K562 (cell line): ENCODE measurements around the gene CHGA. TPM values are rescaled to one million over a fixed set of nuclear protein-coding genes. Genes with fewer than 3 reads are reported as not detected.

Experiments
- ARID2 ChIP-seq: fragments of 450-650 bp; IDR thresholded peaks from 2 replicates; pipeline ENCODE4 v1.6.1; 2017; ENCODE audit warnings: antibody characterized with exemption, mild to moderate bottlenecking
- ELF4 ChIP-seq: fragments of 450-650 bp; formaldehyde crosslinking; IDR thresholded peaks from 2 replicates; pipeline ENCODE4 v1.4.0; 2022; ENCODE audit warnings: missing genetic modification characterization
- GABPA ChIP-seq: fragments of 200-800 bp; sonication (Bioruptor generic); conservative IDR thresholded peaks from 2 replicates; pipeline ENCODE4 v1.6.1; 2016; ENCODE audit warnings: low read depth, missing genetic modification characterization, missing compliant biosample characterization
- L3MBTL2 ChIP-seq: fragments of 450-650 bp; IDR thresholded peaks from 2 replicates; pipeline ENCODE4 v1.6.1; 2016; ENCODE audit warnings: mild to moderate bottlenecking, moderate library complexity
- NFIC ChIP-seq: fragments of 450-650 bp; IDR thresholded peaks from 2 replicates; pipeline ENCODE4 v1.6.1; 2017; ENCODE audit warnings: mild to moderate bottlenecking, inconsistent platforms
- PHB2 ChIP-seq: fragments of 450-650 bp; IDR thresholded peaks from 2 replicates; pipeline ENCODE4 v1.6.1; 2017; ENCODE audit warnings: low read depth
- POLR2G ChIP-seq: fragments of 200-400 bp; formaldehyde crosslinking; IDR thresholded peaks from 2 replicates; pipeline ENCODE4 v1.6.1; 2017; ENCODE audit warnings: low read depth, mild to moderate bottlenecking, antibody characterized with exemption, low read length, moderate library complexity
- polyA plus RNA-seq, 8 experiments: library from polyadenylated mRNA; depleted of rRNA in 4 of 8; stranded (reverse) in 5 of 8; unstranded in 3 of 8; fragments of >200 nt; fragmentation: Nextera tagmentation in 2 of 8; fragmentation: Illumina TruSeq in 1 of 8; extraction: Ambion mirVana in 2 of 8; extraction: Trizol in 1 of 8; gene quantifications; 2 replicates each; pipeline versions ENCODE4 v1.2.1 to v1.2.3, GENCODE V29; 2011 to 2014; ENCODE audit warnings: inconsistent platforms in 1 of 8, missing spikeins in 1 of 8
- total RNA-seq, 7 experiments: library from RNA; depleted of rRNA in 6 of 7; stranded (reverse); fragments of >200 nt in 6 of 7; fragmentation: Illumina TruSeq in 2 of 7; extraction: Trizol in 2 of 7; gene quantifications; 2 replicates each; pipeline versions ENCODE4 v1.2.1 to v1.2.3, GENCODE V29; 2011 to 2021; ENCODE audit warnings: low replicate concordance in 1 of 7
- TF ChIP-seq, protein P1 (sequence below): fragments of 200-800 bp; sonication (Bioruptor generic); IDR thresholded peaks from 2 replicates; pipeline ENCODE4 v1.6.1; 2017; ENCODE audit warnings: missing genetic modification characterization, missing compliant biosample characterization
- TF ChIP-seq, protein P2 (sequence below): fragments of 250-450 bp; sonication (Bioruptor Pico); IDR thresholded peaks from 2 replicates; pipeline ENCODE4 v1.8.0; 2022; ENCODE audit warnings: inconsistent platforms, mild to moderate bottlenecking, moderate library complexity, borderline replicate concordance
- TF ChIP-seq, protein P3 (sequence below), 2 experiments: fragments of 450-650 bp; IDR thresholded peaks; 2 replicates each; pipeline ENCODE4 v1.6.1; 2018; ENCODE audit warnings: mild to moderate bottlenecking in 2 of 2, low read depth in 1 of 2; ENCODE audit not compliant: partially characterized antibody in 2 of 2

Gene CHGA
- total and polyA plus RNA-seq, 9 of the 15 experiments (the other 6 are each of a cell fraction or from before 2014, with no cell fraction given), result not detected

DNA sequence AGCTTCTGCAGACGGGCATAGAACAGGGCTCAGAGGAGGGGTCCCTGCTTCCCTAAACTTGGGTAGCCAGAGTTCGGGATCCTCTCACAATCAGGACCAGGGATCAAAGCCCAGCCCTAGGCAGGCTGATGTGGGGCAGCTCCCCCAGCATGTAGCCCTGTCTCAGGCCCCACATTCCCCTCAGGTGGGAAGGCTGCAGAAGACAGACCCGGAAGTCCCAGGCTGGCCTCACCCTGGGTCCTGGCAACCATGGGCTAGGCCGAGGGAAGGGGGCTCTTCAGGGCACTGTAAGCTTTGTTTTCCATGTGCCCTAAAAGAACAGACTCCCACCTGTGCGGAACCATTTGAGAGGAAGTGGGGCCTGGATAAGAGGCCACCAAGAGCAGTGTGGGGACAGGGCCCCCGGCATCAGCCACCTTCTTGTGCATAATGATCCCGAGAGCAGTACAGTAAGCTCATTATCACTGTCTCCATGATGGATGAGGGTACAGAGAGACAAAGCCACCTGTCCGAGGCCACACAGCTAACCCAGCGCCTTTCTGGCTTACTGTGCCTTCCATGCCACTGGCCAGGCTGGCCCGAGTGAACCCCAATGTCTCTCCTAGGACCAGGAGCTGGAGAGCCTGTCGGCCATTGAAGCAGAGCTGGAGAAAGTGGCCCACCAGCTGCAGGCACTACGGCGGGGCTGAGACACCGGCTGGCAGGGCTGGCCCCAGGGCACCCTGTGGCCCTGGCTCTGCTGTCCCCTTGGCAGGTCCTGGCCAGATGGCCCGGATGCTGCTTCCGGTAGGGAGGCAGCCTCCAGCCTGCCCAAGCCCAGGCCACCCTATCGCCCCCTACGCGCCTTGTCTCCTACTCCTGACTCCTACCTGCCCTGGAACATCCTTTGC lies 11.5 kb downstream of the CHGA start (continued):
- TF ChIP-seq, protein P1, sequence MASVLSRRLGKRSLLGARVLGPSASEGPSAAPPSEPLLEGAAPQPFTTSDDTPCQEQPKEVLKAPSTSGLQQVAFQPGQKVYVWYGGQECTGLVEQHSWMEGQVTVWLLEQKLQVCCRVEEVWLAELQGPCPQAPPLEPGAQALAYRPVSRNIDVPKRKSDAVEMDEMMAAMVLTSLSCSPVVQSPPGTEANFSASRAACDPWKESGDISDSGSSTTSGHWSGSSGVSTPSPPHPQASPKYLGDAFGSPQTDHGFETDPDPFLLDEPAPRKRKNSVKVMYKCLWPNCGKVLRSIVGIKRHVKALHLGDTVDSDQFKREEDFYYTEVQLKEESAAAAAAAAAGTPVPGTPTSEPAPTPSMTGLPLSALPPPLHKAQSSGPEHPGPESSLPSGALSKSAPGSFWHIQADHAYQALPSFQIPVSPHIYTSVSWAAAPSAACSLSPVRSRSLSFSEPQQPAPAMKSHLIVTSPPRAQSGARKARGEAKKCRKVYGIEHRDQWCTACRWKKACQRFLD, result no peak
- TF ChIP-seq ELF4 (CRISPR knock-in tag) (no peak), GABPA (tag) (no peak), NFIC (no peak), L3MBTL2 (no peak), ARID2 (no peak), PHB2 (no peak), POLR2G (no peak)
- TF ChIP-seq, protein P2, sequence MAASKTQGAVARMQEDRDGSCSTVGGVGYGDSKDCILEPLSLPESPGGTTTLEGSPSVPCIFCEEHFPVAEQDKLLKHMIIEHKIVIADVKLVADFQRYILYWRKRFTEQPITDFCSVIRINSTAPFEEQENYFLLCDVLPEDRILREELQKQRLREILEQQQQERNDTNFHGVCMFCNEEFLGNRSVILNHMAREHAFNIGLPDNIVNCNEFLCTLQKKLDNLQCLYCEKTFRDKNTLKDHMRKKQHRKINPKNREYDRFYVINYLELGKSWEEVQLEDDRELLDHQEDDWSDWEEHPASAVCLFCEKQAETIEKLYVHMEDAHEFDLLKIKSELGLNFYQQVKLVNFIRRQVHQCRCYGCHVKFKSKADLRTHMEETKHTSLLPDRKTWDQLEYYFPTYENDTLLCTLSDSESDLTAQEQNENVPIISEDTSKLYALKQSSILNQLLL (CRISPR knock-in tag), result no peak
- TF ChIP-seq, protein P3, sequence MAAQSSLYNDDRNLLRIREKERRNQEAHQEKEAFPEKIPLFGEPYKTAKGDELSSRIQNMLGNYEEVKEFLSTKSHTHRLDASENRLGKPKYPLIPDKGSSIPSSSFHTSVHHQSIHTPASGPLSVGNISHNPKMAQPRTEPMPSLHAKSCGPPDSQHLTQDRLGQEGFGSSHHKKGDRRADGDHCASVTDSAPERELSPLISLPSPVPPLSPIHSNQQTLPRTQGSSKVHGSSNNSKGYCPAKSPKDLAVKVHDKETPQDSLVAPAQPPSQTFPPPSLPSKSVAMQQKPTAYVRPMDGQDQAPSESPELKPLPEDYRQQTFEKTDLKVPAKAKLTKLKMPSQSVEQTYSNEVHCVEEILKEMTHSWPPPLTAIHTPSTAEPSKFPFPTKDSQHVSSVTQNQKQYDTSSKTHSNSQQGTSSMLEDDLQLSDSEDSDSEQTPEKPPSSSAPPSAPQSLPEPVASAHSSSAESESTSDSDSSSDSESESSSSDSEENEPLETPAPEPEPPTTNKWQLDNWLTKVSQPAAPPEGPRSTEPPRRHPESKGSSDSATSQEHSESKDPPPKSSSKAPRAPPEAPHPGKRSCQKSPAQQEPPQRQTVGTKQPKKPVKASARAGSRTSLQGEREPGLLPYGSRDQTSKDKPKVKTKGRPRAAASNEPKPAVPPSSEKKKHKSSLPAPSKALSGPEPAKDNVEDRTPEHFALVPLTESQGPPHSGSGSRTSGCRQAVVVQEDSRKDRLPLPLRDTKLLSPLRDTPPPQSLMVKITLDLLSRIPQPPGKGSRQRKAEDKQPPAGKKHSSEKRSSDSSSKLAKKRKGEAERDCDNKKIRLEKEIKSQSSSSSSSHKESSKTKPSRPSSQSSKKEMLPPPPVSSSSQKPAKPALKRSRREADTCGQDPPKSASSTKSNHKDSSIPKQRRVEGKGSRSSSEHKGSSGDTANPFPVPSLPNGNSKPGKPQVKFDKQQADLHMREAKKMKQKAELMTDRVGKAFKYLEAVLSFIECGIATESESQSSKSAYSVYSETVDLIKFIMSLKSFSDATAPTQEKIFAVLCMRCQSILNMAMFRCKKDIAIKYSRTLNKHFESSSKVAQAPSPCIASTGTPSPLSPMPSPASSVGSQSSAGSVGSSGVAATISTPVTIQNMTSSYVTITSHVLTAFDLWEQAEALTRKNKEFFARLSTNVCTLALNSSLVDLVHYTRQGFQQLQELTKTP (IDR thresholded peaks at IDR 0.05; ENCODE audit: low read depth in 1 of 2, partially characterized antibody in 2 of 2), result no peak
